NCI-H510A (cell line): ENCODE measurements around the gene PLXNB1.

Experiments used
- DNase-seq: peaks from one replicate; lab custom pipeline; 2025; lab: John Stamatoyannopoulos, UW

PLXNB1 gene

DNA sequence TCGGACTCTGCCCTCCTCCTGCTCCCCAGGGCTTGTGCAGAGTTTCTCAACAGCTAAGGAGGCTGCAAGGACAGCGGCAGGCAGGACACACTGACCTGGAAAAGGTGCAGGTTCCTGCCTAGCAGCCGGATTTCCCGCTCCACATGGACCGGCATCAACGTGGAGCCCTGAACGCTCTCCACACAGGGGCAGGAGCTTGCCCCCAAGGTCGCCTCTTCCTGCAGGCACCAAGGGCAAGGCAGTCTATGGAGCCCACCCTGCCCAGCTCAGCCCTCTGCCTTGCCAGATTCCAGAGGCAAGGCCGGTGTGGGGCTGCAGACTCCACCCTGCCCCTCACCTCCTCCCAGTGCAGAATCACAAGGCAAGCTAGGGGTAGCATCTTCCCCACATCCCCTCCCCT lies 10.7 kb downstream of the PLXNB1 start:
- no peak for DNase-seq

DNA sequence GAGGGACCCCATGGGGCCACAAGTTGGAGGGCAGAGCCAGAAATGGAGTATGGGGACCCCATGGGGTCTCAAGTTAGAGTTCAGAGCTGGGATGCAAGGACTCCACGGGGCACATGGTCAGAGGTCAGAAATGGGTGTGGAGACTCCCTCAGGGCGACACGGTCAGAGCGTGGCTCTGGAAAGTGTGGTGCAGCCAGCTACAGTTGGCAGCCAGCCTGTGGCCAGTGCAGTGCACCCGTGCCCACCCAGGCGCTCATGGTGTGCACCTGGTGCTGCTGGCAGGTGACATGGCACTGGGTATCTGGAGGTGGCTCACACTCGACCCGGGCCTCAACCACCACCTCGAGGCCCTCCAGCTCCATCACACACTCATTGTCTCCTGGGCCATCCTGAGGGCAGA lies 11.2 kb downstream of the PLXNB1 start:
- no peak for DNase-seq

DNA sequence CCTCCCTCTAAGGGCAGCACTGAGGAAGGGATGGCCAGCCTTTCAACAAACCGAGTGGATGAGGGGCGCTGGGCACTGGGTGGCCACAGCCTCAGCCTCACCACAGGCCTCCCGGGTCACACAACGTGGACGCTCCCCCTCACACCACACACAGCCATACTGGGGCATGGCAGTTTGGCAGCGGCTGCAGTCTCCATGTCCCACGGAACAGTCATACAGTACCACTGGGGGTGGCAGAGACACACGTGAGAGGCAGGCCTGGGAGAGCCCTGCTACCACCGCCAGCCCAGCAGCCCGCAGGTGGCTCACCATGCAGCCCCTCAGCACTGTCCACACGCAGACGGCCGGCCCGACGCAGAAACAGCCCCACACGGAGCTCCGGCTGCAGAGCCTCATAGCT lies 11.7 kb downstream of the PLXNB1 start:
- no peak for DNase-seq

DNA sequence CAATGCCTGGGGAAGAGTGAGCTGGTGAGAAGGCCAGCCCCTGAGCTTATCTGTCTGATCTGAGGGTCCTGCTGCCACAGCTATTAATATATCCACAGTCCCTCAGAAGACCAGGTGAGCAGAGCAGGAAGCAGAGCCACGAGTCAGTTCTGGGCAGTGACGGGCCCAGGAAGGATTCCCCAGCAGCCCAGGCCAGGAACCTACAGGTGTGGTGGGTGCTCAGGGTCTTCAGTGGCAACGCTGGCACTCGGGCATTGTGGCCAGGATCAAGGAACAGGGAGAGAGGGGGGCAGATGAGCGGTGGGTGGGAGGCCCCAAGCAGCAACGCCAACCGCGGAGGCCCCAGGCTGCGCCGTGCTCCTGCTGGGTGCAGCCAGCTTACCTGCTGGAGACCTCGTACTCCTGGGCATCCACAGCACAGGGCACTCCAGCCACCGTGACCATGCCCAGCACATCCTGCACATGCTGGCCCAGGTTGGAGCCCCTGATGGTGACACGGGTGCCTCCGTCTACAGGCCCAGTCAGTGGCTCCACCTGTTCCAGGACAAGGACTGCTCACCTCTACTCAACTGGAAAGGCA lies 12.3 kb downstream of the PLXNB1 start:
- no peak for DNase-seq

DNA sequence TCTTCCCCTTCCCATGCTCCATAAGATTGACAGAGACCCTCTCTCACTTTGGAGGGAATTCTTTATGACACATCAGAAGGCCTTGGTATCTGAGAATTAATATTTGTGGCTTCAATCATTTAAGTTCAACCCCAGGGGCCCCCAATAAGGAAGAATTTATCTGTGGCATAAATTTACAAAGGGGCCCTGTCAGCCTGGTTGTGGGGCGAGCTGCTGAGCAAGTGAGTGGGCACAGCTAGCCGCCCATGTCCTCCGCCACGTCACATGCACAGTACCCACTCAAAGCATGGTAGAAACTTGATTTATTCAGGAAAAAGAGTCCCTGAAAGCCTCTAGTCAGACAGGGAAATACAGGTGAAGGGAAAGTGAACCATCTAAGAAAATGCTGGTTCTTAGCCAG lies 13.3 kb downstream of the PLXNB1 start:
- no peak for DNase-seq

DNA sequence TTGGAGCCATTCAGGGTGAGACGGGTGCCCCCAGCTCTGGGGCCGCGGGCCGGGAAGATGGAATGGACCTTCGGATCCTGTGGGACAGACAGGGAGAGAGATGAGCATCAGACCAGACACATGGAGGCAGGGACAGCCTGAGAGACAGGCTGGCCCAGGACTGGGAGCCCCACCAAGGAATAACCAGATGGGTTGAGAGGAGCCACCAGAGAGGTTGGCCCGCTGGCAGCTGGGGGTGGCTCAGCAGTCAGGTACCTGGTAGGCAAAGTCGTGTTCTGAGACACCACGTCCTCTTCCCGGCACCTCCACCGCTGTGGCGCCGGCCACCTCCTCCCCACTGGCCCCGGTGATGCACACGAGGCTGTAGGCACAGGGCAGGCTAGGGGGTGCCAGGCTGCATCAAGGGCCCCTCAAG lies 13.8 kb downstream of the PLXNB1 start:
- no peak for DNase-seq

DNA sequence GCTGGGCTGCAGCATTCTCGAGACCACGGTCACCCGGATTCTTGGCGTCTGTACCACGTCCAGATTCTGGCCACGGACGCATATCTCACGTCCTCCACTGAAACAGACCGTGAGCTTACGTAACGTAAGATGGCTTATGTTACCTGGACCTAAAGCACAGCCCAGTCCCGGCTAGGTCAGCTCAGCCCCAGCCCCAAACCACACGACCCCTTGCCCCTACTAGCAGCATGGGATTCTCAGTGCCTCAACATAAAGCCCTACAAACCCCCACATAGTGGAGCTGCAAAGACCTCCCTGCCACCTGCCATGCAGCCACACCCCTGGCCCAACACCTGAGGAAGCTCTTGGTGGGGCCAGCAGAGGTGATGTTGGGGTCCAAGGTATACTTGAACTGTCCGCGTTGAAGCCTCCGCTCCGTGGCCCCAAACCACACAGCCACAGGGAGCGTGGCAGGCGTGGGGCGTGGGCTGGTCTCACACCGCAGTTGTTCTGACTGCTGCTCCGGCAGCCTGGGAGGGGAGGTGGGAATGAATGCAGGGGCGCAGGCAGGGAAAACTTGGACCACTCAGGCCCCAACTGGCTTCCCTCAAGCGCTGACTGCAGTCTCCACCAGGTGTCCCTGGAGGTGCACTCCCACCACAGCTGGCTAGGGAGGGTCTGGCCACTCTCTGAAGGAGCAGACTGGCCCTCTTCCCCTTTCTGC lies 14.5 kb downstream of the PLXNB1 start:
- DNase-seq, result no peak

DNA sequence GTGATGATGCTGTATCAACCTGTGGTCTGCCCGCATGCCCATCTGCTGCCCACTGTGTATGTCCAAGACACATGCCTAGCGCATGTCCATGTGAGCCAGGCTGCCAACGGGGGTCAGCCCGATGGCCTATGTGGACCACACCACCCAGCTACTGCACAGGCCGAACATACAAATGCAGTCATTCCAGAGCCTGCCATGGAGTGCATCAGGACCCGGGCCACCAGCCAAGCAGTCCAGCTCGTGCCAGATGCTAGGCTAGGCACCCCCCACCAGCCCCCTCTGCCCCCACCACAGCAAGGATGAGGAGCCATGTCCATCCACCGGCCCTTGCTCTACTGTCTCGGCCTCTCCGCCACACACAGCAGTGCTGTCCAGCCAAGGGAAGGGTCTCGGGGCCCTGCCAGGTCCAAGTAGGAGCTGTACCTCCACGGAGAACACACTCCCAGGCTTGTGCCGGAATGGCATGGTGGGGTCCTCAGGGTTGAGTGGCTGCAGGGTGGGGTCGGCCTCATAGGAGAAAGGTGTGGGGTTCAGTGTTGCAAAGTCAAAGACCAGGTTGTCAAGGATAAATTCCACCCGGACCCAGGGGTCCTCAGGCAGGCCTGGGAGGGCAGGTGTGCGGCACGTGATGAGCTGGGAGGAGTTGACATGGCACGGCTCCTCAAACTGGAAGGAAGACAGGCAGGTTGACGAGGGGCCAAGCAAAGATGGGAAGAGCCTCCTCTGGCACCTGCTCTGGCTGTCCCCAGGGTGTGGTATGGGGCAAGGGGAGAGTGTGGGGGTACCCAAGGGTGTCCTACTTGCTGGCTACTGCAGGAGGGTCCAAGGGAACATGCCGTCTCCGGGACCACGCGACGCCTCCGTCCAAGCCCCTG lies 15.3 kb downstream of the PLXNB1 start:
- DNase-seq, result no peak

DNA sequence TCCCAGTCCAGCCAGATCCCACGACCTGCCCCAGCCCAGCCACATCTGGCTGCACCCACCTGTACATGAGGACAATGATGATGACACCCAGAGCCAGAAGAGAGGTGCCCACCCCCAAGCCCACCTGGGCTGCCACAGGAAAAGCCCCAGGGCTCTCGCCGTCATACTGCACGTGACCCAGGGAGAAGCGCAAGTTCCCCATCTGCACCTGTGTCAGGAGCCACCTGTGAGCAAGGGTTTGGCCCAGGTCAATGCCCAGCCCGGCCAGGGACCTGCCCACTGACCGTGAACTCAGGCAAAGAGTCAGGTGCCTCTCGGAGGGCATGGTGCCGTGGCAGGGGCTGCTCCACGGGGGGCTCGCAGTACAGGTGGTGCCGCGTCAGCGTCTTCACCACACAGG lies 16.3 kb downstream of the PLXNB1 start:
- DNase-seq, result no peak

DNA sequence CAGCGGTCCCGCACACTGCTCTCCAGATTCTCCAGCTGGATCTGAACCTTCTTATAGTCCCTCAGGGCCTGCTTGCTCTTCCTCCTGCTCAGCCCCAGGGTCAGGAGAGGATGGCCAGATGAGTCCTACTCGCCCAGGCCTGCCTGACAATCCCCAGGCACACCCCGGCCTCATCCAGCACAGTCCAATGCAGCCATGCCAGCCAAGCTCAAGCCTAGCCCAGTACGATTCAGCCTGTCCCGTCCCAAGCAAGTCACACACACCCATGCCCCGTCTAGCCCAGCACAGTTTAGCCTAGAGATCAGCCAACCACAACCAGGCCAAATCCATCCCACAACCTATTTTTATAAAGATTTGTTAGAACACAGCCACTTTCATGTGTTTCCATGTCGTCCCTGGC lies 16.8 kb downstream of the PLXNB1 start:
- DNase-seq, result no peak

DNA sequence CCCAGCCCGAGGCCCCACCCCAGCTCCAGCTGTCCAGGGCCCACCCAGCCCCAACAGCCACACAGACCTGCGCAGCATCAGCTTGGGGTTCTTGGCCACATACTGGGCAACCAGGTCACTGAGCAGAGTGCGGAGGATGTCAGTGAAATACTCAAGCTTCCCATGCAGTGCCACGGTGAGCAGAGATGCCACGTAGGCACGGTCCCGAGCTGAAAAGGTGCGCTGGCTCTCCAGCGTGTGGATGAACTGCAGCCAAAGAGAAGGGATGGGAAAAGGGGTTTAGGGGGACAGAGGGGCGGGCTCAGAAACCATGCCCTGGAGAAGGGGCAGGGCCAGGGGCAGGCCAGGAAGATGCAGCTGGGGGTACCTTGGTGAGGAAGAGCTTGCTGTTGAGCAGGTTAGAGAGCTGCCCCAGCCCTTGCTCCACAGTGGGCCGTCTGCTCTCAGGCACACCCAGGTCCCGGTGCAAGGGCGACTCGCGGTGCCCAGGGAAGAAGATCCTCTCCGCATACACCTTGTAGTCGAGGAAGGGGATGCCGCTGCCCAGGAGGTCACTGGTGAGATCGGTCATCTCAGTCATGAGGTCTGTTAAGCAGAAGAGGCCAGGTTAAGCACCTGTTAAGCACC lies 17.4 kb downstream of the PLXNB1 start:
- no peak for DNase-seq

DNA sequence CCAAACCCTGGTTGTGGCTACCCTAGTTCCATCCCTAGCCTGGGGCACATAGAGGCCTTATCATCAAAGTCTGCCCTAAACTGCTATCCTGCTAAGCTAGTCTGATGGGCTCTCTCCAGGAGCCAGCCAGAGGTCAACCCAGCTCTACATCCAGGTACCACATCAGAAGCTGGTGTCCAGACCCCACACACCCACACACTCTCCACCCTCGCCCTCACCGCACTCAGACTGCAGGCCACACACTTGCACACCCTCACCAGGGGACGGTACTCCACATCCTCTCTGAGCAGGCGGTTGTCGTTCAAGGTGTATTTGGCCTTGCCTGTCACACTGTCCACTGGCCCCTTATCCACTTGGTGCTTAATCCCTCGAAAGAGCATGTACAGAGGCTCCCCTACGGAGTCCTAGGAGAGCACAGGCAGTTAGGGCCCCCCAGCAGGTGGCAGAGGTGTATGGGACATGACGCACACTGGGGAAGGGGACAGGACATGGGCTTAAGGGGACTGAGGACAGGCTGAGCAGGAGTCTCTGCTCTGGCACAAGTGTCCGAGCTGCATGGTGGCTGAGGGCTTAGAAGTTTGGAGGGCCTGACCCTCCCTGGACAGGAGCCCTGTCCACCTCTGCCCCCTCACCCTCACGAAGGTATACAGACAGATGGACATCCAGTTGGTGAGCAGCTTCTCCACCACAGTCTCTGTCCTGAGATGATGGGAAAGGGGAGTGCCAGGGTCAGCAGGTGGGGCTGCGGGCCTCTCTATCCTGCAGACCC lies 18.1 kb downstream of the PLXNB1 start:
- DNase-seq, result no peak

DNA sequence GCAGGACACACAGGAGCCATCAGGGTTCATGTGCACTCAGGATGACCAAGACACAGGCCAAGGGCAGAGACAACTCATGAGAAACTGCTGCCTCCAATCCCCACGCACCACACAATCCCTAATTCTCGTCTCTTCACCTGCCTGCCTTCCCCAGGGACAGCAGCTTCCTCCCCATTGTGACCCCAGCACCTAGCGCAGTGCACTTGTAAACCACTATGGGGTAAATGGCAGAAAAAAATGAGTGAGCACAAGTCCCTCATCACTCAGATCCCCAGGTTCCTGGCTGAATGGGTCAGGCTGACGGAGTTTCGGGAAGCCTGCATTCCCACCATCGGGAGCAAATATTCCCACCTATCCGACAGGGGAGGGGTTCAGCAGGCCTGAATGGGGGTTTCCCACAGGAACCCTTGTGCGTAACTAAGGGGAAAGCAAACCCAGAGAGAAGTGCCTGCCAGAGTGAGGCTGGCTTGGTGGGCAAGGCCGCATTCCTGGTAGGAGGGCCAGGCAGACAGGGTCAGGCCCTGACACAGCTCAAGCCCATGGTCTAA lies 18.8 kb downstream of the PLXNB1 start:
- DNase-seq, result no peak

DNA sequence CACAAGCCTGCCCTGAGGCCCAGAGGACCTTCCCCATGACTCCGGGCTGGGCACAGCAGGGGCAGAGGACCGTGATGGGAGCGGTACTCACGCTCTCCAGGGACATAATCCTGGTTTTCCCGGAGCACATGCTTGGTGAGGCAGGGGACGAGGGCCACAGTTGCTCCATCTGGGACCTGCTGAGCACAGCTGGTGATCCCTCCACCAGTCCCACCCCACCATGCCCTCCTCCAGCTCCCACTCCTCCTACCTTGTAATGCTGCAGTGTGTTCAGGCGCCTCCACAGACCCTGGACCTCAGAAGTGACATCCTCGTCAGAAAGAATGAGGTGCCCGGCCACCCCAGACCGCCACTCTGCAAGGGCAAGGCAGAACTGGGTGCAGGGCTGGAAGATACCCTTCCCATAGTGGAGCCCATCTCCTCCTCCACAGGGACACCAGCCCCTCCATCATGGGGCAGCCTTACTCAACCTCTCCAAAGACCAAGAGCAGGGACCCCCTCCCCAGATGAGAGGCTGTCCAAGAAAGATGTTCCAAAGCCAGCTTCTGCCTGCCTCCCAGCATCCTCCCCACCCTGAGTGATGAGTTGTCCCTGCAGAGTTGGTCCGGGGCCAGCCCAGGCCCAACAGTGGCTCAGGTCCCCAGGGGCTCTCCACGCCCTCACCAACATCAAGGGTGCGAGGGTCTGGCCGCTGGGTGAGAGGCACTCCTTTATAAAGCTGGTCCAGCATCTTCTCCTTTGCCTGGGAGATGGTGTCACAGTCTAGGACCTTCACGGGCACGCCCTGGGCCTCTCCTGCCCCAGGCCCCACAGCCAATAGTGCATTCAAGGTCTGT lies 19.5 kb downstream of the PLXNB1 start:
- DNase-seq, result no peak

DNA sequence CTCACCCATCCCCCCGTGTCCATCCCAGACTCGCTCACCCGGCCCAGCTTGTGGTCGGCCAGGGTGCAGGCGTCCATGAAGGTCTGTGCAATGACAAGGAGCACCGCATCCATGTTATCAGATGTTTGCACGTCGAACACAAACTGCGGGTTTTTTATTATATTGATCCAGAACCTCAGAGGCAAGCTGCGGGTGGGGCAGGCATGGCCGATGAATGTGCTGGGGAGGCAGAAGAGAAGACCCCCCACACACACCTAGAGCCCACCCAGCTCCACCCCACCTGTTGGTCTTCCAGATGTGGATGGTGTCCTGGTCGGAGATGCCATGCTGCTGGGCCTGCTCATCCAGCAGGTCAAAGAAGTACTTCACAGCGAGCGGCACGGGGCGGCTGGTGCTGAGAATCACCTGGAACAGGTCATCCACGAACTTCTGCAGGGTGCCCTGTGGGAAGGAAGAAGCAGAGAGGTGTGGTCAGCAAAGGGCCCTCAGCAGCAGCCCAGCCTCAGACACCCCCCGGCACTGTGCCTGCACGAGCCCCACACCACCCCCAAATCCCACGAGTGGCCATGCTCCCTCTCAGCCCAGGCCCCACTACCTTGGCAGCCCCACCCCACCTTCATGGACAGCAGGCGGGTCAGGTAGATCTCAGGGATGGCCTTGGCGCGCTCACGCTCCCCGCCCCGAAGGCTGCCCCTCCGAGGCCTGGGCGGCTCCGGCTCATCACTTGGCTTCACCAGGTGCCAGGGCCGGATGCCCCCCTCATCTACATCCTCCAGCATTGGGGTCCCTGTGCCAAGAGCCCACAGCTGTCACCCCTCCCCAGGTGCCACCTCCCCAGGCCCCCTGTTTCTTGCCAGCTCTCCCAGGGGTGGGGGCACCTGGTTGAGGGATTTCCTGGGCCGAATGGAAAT lies 20.3 kb downstream of the PLXNB1 start:
- no peak for DNase-seq

DNA sequence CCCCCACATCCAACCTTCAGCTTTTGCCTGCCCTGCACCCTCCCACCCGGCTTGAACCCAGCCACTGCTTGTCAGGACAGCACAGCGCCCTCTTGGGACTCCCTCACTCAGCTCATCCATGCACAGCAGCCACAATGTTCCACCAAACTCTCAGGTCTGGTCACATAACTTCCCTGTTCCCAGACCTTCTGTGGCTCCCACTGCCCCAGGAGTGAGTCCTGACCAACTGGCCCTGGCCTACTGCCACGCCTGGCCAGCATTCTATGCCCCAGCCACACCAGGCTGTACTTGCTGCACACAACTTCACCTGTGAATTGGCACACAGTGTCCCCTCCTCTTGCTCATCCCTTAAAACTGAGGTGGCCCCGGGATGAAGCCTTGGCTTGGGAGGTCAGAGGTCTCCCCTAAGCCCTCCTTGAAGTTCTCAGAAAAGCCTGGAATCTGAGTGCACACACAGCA lies 21.0 kb downstream of the PLXNB1 start:
- DNase-seq, result no peak

DNA sequence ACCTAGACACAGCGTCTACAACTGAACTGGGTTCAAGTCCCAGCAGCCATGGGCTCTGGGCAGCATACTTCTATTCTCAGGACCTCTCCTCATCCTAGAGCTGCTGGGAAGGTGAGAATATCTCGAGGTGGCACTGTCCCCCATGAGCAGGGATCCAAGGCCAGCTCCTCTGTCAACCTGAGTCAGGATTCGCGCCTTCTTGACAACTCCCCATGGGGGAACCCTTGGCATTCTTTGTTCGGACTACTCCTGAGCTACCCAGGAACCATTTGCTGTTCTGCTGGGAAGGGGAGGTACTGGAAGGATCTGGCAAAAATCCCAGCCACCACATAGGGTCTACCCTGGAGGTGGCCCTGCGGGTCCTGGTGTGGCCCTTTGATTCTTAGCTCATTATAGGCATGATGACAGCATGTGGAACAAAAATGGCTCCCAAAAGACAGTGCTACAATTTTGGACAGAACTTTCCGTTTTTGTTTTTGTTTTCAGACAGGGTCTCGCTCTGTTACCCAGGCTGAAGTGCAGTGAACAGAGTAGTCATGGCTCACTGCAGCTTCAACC lies 22.3 kb downstream of the PLXNB1 start:
- DNase-seq, result no peak

DNA sequence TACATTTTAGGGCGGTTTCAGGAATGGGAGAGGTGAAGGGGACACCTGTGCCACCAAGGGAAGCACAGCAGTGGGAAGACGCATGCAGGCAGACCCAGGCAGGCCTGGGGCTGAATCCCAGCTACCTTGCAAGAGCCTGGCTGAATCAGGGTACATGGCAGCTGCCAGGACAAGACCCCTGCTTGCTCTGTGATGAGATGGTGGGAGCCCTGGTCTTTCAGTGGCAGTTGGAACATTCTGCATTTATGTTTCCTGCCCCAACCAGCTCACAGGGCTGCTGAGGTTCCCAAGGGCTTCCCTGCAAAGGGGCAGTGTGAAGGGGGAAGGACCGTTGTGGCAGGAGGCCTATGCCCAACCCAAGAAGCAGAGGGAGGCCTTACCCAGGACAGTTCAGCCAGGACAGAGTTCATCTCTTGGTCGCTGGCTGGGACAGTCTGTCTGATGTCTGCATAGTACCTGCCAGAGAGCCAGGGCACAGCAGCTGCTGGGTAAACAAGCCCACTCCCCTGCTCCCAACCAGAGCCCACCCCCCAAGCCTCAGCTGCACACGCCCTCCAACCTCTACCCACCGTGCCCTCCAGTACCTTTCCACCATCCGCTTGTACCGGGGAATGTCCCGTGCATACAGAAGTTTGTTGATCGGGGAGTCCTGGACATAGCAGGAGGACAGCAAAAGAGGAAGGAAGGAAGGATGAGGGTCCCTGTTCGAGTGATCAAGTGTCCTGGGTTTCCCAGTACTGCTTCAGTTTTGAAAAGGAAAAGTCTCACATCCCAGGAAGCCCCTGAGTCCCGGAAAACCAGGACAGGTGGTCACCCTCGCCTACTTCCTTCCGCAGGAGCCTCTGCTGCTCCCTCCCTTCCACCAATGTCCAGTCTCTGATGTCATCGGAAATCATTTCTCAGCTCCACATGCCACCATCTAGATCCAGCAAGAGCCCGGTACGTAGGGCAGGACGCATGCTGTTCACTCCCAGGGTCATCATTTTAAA lies 23.1 kb downstream of the PLXNB1 start:
- DNase-seq, result no peak
